Measurements from ENCODE around the gene ABCC10. TPM values are rescaled to one million over a fixed set of nuclear protein-coding genes. Genes with fewer than 3 reads are reported as not detected.

Gene ABCC10
- total RNA-seq, 1 donor from 2014 or later, result 11.7 TPM

GRCh38 chr6:43467752-43468151 is 40.4 kb downstream of the ABCC10 start:
- Histone ChIP-seq H3K4me3 (no peak overlapping the region), H3K27me3 (ENCODE audit: low read depth) (peaks cover 25% of the 10 kb centered on the region), H3K9me3 (replicated peaks) (no peaks in the 10 kb centered on the region), H3K36me3 (no peaks in the 10 kb centered on the region), H3K27ac (replicated peaks) (peak overlapping the region; percentile 84), H3K4me1 (peaks cover 25% of the 10 kb centered on the region)
- no peak for DNase-seq
- intact Hi-C loops (cut with micrococcal nuclease), result no loop called here
- no peak for TF ChIP-seq CTCF (IDR thresholded peaks at IDR 0.05; ENCODE audit: borderline replicate concordance)

GRCh38 chr6:43468240-43468639 is 40.9 kb downstream of the ABCC10 start:
- no peak overlapping the region for H3K4me3 ChIP-seq
- H3K36me3 ChIP-seq, result no peaks in the 10 kb centered on the region
- TF ChIP-seq CTCF (IDR thresholded peaks at IDR 0.05; ENCODE audit: borderline replicate concordance), result no peak
- H3K27me3 ChIP-seq (ENCODE audit: low read depth), result peaks cover 23% of the 10 kb centered on the region
- peaks cover 25% of the 10 kb centered on the region for H3K4me1 ChIP-seq
- H3K9me3 ChIP-seq (replicated peaks), result no peaks in the 10 kb centered on the region
- intact Hi-C loops (cut with micrococcal nuclease), result no loop called here
- DNase-seq, result no peak
- H3K27ac ChIP-seq (replicated peaks), result peak overlapping the region; percentile 84

- intact Hi-C loops (cut with micrococcal nuclease), result no loop called here
- peaks cover 15% of the 10 kb centered on the region for H3K27me3 ChIP-seq (ENCODE audit: low read depth)
- no peaks in the 10 kb centered on the region for H3K36me3 ChIP-seq
- no peak overlapping the region for H3K4me3 ChIP-seq
- peak; percentile 42 for DNase-seq
- no peaks in the 10 kb centered on the region for H3K9me3 ChIP-seq (replicated peaks)
- no peak for TF ChIP-seq CTCF (IDR thresholded peaks at IDR 0.05; ENCODE audit: borderline replicate concordance)
- H3K4me1 ChIP-seq, result peaks cover 32% of the 10 kb centered on the region
- peak overlapping the region; percentile 84 for H3K27ac ChIP-seq (replicated peaks)
These were observed 41.7 kb downstream of the ABCC10 start for GRCh38 chr6:43468748-43469681.

GRCh38 chr6:43469947-43470346 is 42.6 kb downstream of the ABCC10 start:
- Histone ChIP-seq H3K9me3 (replicated peaks) (no peaks in the 10 kb centered on the region), H3K27me3 (ENCODE audit: low read depth) (peaks cover 13% of the 10 kb centered on the region), H3K36me3 (no peaks in the 10 kb centered on the region), H3K27ac (replicated peaks) (peak overlapping the region; percentile 84), H3K4me1 (peaks cover 32% of the 10 kb centered on the region), H3K4me3 (no peak overlapping the region)
- DNase-seq, result no peak
- no peak for TF ChIP-seq CTCF (IDR thresholded peaks at IDR 0.05; ENCODE audit: borderline replicate concordance)
- intact Hi-C loops (cut with micrococcal nuclease), result no loop called here

- DNase-seq, result no peak
- H3K36me3 ChIP-seq, result no peaks in the 10 kb centered on the region
- no peak overlapping the region for H3K4me3 ChIP-seq
- no peak overlapping the region for H3K27ac ChIP-seq (replicated peaks)
- no peak for TF ChIP-seq CTCF (IDR thresholded peaks at IDR 0.05; ENCODE audit: borderline replicate concordance)
- peaks cover 32% of the 10 kb centered on the region for H3K4me1 ChIP-seq
- H3K9me3 ChIP-seq (replicated peaks), result no peaks in the 10 kb centered on the region
- intact Hi-C loops (cut with micrococcal nuclease), result no loop called here
- peaks cover 5% of the 10 kb centered on the region for H3K27me3 ChIP-seq (ENCODE audit: low read depth)
These were observed 44.1 kb downstream of the ABCC10 start for GRCh38 chr6:43471399-43471798.
